CD4-positive, alpha-beta T cell treated with Interleukin-4 for 1 hour (primary cell): Measurements from ENCODE around the gene ZNF846.
"Not testable (repeated sequence)": the region's sequence is repeated elsewhere in the genome, so short reads cannot be mapped to it uniquely, and the experiment has no call there.

ENCODE experiments used
- DNase-seq, 2 donors: peaks; one replicate each; pipeline ENCODE4 v3.0.0-alpha.2; 2020 to 2022

ZNF846 gene

GRCh38 chr19:9782338-9782737 is 13.8 kb upstream of the ZNF846 start:
- no peak for DNase-seq

- DNase-seq = no peak
Observed at GRCh38 chr19:9757544-9758501, 10.7 kb downstream of the ZNF846 start.

- no peak for DNase-seq
Observed at GRCh38 chr19:9752701-9753443, 15.7 kb downstream of the ZNF846 start.

- DNase-seq = no peak
Observed at GRCh38 chr19:9751446-9751845, 17.1 kb downstream of the ZNF846 start.

- DNase-seq = no peak
Observed at GRCh38 chr19:9741476-9742171, 26.9 kb downstream of the ZNF846 start.

- DNase-seq = no peak
Observed at GRCh38 chr19:9735986-9736385, 32.6 kb downstream of the ZNF846 start.

- not testable (repeated sequence) for DNase-seq
Observed at GRCh38 chr19:9730056-9730455, 38.5 kb downstream of the ZNF846 start.

GRCh38 chr19:9729162-9729561 is 39.4 kb downstream of the ZNF846 start:
- DNase-seq = no peak

- DNase-seq = no peak
Observed at GRCh38 chr19:9727644-9728043, 40.9 kb downstream of the ZNF846 start.

- not testable (repeated sequence) for DNase-seq
Observed at GRCh38 chr19:9725508-9726201, 42.9 kb downstream of the ZNF846 start.

GRCh38 chr19:9724157-9724556 is 44.4 kb downstream of the ZNF846 start:
- no peak for DNase-seq

- no peak for DNase-seq
Observed at GRCh38 chr19:9721861-9722260, 46.7 kb downstream of the ZNF846 start.

GRCh38 chr19:9720541-9720940 is 48.0 kb downstream of the ZNF846 start:
- no peak for DNase-seq

- no peak for DNase-seq
Observed at GRCh38 chr19:9711815-9712214, 56.7 kb downstream of the ZNF846 start.

- DNase-seq = no peak
Observed at GRCh38 chr19:9709305-9709704, 59.2 kb downstream of the ZNF846 start.

GRCh38 chr19:9705836-9706235 is 62.7 kb downstream of the ZNF846 start:
- no peak for DNase-seq

- no peak for DNase-seq
Observed at GRCh38 chr19:9702186-9702585, 66.4 kb downstream of the ZNF846 start.
